ENCODE results near the gene SMPD4.
"Not testable (repeated sequence)": the region's sequence is repeated elsewhere in the genome, so short reads cannot be mapped to it uniquely, and the experiment has no call there.

DNA sequence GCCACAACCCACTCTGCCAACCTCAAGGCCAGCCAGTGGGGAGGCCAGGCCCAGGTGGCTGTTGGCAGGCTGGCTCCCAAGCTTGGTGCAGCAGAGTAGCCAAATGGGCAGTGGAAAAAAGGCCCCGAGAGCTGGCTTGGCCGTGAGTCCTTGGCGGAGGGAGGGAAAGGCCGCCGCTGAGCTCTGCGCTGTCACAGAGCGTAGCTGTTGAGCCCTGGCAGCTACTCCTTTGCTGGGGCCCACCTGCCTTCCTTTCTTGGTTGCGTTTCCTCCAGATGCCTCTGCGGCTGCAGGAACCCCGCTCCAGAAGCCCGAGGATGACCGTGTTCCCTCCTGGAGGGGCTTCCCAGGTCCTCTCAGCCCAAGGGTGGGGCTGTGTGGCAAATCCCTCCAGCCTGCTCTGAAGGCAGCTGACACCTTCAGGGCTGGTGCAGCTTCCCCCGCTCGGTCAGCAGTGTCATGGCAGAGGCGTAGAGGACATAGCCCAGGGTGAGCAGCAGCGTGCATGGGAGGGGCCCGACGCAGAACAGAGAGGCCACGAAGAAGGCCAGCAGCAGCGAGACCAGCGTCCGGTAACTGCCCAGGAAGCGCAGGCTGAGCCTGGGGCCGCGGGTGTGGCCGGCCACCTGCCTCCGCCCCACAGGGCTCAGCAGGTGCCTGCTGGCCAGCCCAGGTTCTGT, 29.1 kb downstream of the SMPD4 start:
- not testable (repeated sequence) for TF ChIP-seq EP300 (IDR thresholded peaks at IDR 0.05)
- TF ChIP-seq, protein P1, sequence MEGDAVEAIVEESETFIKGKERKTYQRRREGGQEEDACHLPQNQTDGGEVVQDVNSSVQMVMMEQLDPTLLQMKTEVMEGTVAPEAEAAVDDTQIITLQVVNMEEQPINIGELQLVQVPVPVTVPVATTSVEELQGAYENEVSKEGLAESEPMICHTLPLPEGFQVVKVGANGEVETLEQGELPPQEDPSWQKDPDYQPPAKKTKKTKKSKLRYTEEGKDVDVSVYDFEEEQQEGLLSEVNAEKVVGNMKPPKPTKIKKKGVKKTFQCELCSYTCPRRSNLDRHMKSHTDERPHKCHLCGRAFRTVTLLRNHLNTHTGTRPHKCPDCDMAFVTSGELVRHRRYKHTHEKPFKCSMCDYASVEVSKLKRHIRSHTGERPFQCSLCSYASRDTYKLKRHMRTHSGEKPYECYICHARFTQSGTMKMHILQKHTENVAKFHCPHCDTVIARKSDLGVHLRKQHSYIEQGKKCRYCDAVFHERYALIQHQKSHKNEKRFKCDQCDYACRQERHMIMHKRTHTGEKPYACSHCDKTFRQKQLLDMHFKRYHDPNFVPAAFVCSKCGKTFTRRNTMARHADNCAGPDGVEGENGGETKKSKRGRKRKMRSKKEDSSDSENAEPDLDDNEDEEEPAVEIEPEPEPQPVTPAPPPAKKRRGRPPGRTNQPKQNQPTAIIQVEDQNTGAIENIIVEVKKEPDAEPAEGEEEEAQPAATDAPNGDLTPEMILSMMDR (IDR thresholded peaks at IDR 0.05) = not testable (repeated sequence)
